Measurements from ENCODE around the gene RAB28.

DNA sequence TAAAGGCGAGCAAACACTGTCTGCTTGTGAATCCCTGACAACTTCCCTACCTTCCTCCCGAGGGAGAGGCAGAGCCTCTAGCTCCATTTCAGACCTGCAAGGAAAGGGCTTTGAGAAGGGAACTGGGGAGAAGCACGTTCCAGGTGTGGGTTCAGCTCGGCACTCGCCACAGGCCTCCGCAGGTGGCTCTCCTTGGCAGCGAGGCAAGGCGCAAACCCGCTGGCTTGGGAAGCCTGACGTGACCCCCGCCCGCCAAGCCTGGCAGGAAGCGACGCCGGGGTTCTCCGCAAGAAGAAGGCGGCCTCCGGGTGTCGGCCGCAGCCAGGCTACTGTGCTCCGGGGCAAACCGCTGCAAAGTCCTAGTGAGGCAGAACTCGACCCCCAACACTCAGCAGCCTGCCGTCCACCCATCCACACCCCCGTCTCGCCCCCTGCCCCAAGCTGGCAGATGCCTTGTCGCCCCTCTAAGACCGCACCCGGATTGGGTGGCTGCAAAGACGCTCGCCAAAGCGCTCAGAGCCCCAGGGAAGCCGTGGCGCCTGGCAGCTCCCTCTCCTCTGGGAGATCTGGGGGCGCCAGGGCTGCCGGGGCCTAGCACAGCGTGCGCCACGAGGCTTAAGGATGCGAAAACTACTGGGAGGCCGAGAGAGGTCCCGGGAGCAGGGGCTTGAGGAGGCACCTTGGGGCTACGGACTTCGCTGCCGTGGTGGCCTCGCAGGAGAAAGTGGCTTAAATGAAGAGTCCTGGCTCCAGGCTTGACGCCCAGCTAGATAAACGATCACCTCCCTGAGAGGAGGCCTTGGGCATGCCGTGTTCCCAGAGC lies 38.4 kb upstream of the RAB28 start:
- TF ChIP-seq GATA3 (IDR thresholded peaks at IDR 0.05; ENCODE audit: low read depth, low read length) (no peak), GATA2 (IDR thresholded peaks at IDR 0.05; ENCODE audit: low read depth, low read length) (no peak)
